NCI-H460 (cell line): ENCODE measurements around the gene PLEKHM2. TPM values are rescaled to one million over a fixed set of nuclear protein-coding genes. Genes with fewer than 3 reads are reported as not detected.
"Not testable (repeated sequence)": the region's sequence is repeated elsewhere in the genome, so short reads cannot be mapped to it uniquely, and the experiment has no call there.

Experiments
- DNase-seq: peaks from one replicate; pipeline ENCODE4 v3.0.0-alpha.2; 2016; ENCODE audit warnings: low read depth; ENCODE audit errors: extremely low read depth
- polyA plus RNA-seq: library from polyadenylated mRNA; depleted of rRNA; stranded (reverse); fragments of >200 nt; gene quantifications from 2 replicates; pipeline ENCODE4 v1.2.3, GENCODE V29; 2014; cell fraction: nucleus; rRNA removed
- total RNA-seq: library from RNA; depleted of rRNA; stranded (reverse); fragments of >200 nt; shearing (Covaris generic); gene quantifications from 2 replicates; pipeline ENCODE4 v1.2.3, GENCODE V29; 2014; rRNA removed

Gene PLEKHM2
- total RNA-seq: 20.6 and 21.0 TPM in 2 replicates
- polyA plus RNA-seq: 33.3 and 39.5 TPM in 2 replicates

GRCh38 chr1:15684042-15684461, at the start of gene PLEKHM2:
Gene PLEKHM2 (plus strand): TSS chr1:15684320. CDS start chr1:15684559, 239 bp downstream.
- DNase-seq: peak; percentile 27

DNA sequence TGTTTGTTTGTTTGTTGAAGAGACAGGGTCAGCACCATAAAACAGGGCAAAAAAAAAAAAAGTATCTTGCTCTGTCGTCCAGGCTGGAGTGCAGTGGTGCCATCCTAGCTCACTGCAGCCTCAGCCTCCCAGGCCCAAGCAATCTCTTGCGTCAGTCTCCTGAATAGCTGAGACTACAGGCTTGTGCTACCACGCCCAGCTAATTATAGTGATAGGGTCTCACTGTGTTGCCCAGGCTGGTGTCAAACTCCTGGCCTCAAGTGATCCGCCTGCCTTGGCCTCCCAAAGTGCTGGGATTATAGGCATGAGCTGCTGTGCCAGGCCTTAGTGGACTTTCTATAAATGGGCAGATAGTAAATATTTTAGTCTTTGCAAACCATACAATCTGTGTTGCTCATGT, 47.7 kb upstream of the PLEKHM2 start:
- DNase-seq: no peak

DNA sequence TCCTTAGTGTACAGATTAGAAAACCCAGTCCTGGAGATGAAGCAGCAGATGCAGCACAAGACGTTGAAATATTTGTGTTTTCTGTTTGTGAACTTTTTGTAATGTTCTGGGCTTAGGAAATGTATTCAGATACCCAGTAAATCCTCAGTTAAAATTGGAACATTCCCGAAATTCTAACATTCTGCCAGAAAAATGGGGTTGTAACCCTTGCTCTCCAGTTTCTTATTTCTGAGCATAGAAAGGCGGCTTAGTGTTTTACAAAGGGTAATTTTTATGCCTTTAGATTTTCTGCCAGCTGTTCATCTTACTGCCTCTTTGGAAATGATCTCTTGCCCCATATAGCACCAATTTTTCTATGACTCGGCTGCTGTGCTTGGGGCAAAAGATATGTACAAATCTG, 46.3 kb upstream of the PLEKHM2 start:
- no peak for DNase-seq

GRCh38 chr1:15639262-15639661, 44.9 kb upstream of the PLEKHM2 start:
- no peak for DNase-seq

DNA sequence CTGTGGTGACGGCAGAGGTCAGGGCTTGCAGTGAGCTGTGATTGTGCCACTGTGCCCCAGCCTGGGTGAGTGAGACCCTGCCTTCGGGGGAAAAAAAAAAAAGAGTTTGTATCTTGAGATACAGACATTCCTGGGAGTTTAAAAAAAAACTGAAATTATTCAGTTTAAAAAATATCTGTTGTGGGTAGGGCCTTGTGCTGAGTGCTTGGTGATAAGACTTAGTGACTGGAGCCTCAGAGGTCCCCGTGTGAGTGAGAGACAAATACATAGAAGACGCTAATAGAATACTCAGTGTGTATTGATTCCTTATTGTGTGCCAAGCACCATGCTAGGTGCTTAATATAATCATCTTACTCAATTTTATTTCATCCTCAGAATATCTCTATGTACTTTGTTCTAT, 44.2 kb upstream of the PLEKHM2 start:
- no peak for DNase-seq

DNA sequence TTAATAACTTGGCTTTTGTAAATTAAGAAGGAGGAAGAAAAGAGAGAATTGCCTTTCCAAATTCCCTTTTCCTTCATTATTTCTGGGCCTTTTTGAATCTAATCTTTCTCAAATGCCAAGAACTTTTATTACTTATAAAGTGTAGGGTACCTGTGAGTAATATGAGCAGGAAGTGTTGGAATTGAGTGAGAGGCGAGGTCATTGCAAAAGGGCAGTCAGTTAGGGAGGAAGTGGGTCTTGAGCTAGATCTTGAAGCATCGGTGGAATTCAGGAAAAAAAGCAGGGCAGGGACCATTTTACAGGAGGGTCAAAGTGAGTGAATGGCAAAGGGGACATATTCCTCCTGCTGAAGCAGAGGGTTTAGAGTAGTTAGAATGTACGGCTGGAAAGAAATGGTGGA, 43.5 kb upstream of the PLEKHM2 start:
- no peak for DNase-seq

DNA sequence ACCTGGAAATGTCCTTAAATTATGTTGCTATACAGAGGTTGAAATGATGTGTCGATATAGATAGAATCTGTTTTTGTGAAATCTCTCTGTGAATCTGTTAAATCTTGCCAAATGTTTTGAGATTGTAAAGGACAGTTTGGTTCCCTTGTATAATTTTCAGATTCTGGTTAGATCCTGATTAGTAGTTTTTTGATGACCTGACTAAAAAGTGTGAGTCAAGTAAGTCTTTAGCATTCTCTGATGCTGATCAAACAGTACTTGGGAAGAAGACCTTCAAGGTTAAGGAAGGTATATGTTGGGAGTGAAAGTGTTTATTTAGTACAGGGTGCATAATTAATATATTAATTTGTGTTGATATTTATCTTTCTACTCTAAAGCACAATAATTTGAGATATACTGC, 34.2 kb upstream of the PLEKHM2 start:
- no peak for DNase-seq

- no peak for DNase-seq
Measured at GRCh38 chr1:15650433-15650832, 33.7 kb upstream of the PLEKHM2 start.

DNA sequence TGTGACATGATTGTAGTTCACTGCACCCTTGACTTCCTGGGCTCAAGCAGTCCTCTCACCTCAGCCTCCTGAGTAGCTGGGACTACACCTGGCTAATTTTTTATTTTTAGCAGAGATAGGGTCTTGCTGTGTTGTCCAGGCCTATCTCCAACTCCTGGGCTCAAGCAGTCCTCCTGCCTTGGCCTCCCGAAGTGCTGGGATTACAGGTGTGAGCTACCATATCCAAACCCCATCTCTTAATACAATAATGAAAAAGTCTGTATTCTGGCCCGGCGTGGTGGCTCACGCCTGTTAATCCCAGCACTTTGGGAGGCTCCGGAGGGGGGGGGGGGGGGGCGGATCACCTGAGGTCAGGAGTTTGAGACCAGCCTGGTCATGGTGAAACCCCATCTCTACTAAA, 32.0 kb upstream of the PLEKHM2 start:
- not testable (repeated sequence) for DNase-seq

- DNase-seq: no peak
Measured at GRCh38 chr1:15654091-15654690, 29.9 kb upstream of the PLEKHM2 start.

DNA sequence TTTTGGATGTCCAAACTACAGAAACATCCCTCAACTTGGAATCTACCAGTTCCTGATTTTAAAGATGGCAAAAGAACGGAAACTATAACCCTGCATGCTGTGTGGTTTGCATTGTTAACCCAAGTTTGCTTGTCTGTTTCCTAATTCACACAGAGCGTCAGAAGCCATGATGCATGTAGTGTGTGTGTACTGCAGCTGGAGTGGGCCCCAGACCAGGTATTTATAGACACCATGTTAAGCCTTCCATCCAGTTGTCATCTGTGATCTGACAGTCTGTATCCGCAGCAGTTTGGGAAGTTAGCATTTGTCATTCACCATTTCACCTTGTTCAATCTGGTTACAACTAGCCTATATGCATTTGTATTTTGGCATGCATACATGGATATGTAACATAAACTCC, 27.7 kb upstream of the PLEKHM2 start:
- DNase-seq: no peak

- no peak for DNase-seq
Measured at GRCh38 chr1:15657021-15657420, 27.1 kb upstream of the PLEKHM2 start.

GRCh38 chr1:15660151-15660550, 24.0 kb upstream of the PLEKHM2 start:
- no peak for DNase-seq

- DNase-seq: no peak
Measured at GRCh38 chr1:15662477-15662876, 21.6 kb upstream of the PLEKHM2 start.

DNA sequence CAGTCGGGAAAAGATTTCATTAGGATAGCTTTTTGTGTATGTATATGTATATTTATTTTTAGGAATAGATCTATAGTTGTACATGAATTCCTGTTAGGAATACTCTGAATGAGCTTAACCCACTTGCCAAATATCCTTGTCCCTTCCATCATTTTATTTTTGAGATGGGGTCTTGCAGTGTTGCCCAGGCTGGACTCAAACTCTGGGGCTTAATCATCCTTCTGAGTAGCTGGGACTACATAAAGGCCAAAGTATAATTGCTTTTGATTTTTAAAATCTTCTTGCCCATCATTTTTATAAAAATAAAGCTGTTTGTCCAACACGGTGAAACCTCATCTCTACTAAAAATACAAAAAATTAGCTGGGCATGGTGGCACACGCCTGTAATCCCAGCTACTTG, 20.2 kb upstream of the PLEKHM2 start:
- DNase-seq: no peak

DNA sequence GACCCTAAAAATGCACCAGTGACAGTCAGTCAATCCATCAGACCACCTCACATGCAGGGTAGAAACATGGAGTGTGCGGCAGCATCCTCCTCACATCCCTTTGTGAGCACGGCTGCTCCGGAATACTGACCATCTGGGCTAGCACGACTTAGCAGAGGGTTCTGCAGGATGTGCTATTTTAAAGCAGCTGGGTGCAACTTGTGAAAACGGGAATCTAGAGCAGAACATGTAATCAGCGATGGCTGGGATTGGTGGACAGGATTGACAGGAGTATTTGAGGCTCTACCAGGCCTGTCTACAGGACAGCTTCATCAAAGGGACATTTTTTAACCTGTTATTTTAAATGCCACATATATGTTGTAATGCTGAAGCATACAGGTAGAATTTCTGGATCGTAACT, 16.8 kb upstream of the PLEKHM2 start:
- DNase-seq: no peak

DNA sequence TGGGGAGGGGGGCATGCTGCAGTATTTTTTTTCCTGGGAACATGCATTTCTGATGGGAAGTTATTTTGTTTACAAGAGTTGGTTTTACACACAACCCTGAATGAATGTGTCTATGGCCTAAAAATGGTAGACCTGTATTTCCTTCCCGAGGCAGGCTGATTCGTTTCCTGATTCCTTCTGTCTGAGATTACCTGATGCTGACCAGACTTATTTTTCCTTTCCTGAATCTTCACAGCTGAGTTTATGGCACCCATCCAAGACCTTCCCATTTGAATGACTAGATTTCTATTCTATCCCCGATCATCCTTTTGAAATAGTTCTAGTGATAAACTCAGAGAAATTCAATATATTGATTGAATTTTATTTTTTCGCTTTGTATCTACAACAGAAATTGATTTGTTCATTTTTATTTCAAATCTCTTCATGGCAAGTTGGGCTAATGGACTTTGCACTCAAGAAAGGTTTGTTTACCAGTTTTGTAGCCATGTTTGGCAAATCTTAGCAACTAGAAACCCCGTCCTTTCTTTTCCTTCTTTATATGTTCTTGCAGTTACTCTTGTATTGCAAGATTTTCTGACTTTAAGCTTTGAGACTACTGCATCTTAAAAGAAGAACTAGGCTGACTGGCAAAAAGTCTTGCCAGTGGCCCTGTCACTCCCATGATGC, 15.9 kb upstream of the PLEKHM2 start:
- DNase-seq: no peak

GRCh38 chr1:15669074-15669473, 15.0 kb upstream of the PLEKHM2 start:
- no peak for DNase-seq

GRCh38 chr1:15669864-15670263, 14.3 kb upstream of the PLEKHM2 start:
- DNase-seq: no peak

- no peak for DNase-seq
Measured at GRCh38 chr1:15671430-15671829, 12.7 kb upstream of the PLEKHM2 start.

DNA sequence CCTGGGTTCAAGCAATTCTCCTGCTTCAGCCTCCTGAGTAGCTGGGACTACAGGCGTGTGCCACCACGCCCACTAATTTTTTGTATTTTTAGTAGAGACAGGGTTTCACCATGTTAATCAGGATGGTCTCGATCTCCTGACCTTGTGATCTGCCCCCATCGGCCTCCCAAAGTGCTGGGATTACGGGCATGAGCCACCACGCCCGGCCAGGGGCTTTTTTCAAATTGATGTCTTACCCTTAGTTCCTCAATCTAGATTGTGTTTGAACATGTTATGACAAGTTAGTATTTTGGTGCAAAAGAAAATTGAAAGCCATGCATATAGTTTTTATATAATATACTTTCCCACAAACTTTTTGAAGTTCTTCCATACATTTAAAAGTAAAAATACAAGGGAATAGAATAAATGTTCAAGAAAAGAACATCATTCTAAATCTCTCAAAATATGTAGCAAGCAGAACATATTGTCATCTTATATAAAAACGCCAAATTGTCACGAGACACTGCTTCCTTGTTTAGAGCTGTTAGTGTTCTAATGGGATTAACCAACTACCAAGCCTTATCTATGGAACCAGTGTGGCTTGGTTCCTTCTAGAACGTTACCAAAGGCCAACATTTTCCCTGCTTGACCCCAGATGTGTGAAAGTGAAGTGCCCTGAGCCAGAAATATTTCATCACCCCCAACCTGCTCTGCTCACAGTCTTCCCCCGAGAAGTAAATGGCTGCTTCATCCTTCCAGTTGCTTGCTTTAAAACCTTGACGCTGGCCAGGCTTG, 9.5 kb upstream of the PLEKHM2 start:
- DNase-seq: no peak

GRCh38 chr1:15676010-15676409, 8.1 kb upstream of the PLEKHM2 start:
- DNase-seq: no peak
